ENCODE measurements around the gene HAGH. TPM values are rescaled to one million over a fixed set of nuclear protein-coding genes. Genes with fewer than 3 reads are reported as not detected.
A peak's percentile ranks its signal among the peaks of the same experiment; 100 is the strongest.

HAGH gene
- total and polyA plus RNA-seq, 4 experiments from 2014 or later: 54.3 to 77.8 (median 68.5) TPM

DNA sequence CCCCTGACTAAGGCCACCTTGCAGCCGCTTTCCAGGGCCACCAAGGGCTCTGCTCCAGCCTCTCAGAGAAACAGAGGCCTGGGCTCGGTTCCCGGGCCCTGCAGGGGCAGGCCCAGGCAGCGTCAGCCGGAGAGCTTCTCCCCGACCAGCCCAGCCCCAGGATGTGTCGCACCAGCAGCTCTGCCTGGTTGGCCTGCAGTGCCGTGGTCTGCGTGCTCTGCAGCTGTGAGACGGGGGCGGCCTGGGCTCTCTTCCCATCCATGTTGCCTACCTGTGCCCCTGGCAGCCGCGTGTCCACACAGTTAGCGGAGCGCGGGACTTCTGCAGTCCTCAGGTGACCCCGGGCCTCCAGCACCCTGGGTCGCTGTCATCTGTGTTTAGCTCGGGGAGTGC lies 37.9 kb downstream of the HAGH start:
- intact Hi-C loops (cut with micrococcal nuclease): no loop called here
- Histone ChIP-seq H3K27me3 (ENCODE audit: insufficient read depth, low read length) (no peaks in the 10 kb centered on the region), H3K9me3 (ENCODE audit: control insufficient read depth in 1 of 2, low read length in 2 of 2) (no peaks in the 10 kb centered on the region), H3K27ac (ENCODE audit: low read depth, low read length) (no peak overlapping the region), H3K36me3 (ENCODE audit: insufficient read depth, low read length) (peaks cover 13% of the 10 kb centered on the region), H3K4me1 (ENCODE audit: insufficient read depth, low read length) (peaks cover 21% of the 10 kb centered on the region), H3K4me3 (ENCODE audit: low read length in 2 of 2) (no peak overlapping the region)
- H3K27me3 Mint-ChIP-seq: no peaks in the 10 kb centered on the region
- CTCF ChIA-PET (ENCODE audit: partially characterized antibody): no interaction called here
- H3K27ac Mint-ChIP-seq: peak overlapping the region in 1 of 7 donors; percentile 85
- H3K9me3 Mint-ChIP-seq: no peaks in the 10 kb centered on the region
- POLR2A ChIA-PET (ENCODE audit: partially characterized antibody): no interaction called here
- peaks cover 4 to 9% of the 10 kb centered on the region in 2 donors for H3K36me3 Mint-ChIP-seq
- DNase-seq: peak in 1 of 5 donors; percentile 17
- H3K4me1 Mint-ChIP-seq: peaks cover 2 to 21% (median 8%) of the 10 kb centered on the region in 4 donors
- H3K4me3 Mint-ChIP-seq: no peak overlapping the region

DNA sequence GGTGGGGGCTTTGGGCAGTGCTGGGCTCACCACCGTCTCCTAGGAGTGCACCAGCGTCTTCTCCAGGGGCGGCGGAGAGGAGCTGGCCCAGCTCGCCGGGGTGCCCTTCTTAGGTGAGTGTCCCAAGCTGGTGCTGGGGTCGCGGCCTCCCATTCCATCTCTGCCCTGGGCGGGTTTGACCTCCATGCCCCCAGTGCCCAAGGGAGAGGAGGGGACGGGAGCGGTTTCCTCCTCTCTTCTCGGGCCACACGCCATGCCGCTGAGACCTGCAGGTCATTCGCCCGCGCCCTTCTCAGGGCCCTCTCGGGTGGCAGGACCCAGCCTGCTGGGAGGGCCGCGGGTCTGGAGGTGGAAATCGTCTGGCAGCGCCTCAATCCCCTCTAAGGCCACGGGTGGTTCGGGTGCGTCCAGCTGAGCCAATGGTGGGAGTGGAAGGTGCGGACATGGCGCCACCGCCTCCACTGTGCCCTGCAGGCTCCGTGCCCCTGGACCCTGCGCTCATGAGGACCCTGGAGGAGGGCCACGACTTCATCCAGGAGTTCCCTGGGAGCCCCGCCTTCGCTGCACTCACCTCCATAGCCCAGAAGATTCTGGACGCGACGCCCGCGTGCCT lies 38.4 kb downstream of the HAGH start:
- POLR2A ChIA-PET (ENCODE audit: partially characterized antibody): no interaction called here
- Histone ChIP-seq H3K36me3 (ENCODE audit: insufficient read depth, low read length) (peaks cover 13% of the 10 kb centered on the region), H3K27ac (ENCODE audit: low read depth, low read length) (no peak overlapping the region), H3K9me3 (ENCODE audit: control insufficient read depth in 1 of 2, low read length in 2 of 2) (no peaks in the 10 kb centered on the region), H3K4me1 (ENCODE audit: insufficient read depth, low read length) (peaks cover 25% of the 10 kb centered on the region), H3K27me3 (ENCODE audit: insufficient read depth, low read length) (no peaks in the 10 kb centered on the region), H3K4me3 (ENCODE audit: low read length in 2 of 2) (no peak overlapping the region)
- Mint-ChIP-seq H3K27me3 (no peaks in the 10 kb centered on the region), H3K36me3 (peaks cover 4 to 12% of the 10 kb centered on the region in 2 donors), H3K9me3 (no peaks in the 10 kb centered on the region), H3K27ac (no peak overlapping the region), H3K4me3 (no peak overlapping the region), H3K4me1 (peaks cover 5 to 26% (median 13%) of the 10 kb centered on the region in 4 donors)
- intact Hi-C loops (cut with micrococcal nuclease): no loop called here
- DNase-seq: peak in 1 of 5 donors; percentile 32
- CTCF ChIA-PET (ENCODE audit: partially characterized antibody): interaction anchor here (1.2 kb wide), 1 partner anchor 35 kb away, joined by 3 read pairs; no protein-coding TSS in a partner anchor

DNA sequence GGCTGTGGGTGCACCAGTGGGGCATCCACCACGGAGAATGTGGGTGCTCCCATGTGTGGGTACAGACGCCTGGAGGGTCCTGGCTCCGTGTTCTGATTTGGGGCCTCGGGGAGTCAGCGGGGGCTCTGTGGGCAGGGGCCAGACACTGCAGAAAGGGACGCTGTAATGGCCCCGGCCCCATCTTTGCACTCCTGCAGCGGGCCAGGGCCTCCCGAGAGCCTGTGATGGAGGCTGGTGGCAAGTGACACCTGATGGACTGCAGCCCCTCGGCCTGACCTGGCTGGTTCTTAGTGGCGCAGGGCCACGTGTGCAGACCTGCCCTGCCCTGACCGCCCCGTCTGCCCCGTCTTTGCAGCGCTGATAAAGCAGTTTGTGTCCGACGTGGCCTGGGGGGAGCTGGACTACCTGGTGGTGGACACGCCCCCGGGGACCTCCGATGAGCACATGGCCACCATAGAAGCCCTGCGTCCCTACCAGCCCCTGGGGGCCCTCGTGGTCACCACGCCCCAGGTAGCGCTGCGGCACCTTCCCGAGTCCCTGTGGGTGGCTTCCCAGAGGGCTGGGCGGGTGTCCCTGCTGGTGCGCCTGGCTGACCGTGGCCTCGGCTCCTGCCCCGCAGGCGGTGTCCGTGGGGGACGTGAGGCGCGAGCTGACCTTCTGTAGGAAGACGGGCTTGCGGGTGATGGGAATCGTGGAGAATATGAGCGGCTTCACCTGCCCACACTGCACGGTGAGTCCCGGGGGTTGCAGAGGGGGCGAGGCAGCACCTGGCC lies 39.1 kb downstream of the HAGH start:
- CTCF ChIA-PET (ENCODE audit: partially characterized antibody): interaction anchor here (1.2 kb wide), 1 partner anchor 36 kb away, joined by 3 read pairs; no protein-coding TSS in a partner anchor
- H3K27ac ChIP-seq (ENCODE audit: low read depth, low read length): no peak overlapping the region
- peaks cover 25% of the 10 kb centered on the region for H3K4me1 ChIP-seq (ENCODE audit: insufficient read depth, low read length)
- Mint-ChIP-seq H3K36me3 (peaks cover 4 to 17% of the 10 kb centered on the region in 2 donors), H3K4me3 (no peak overlapping the region), H3K27me3 (no peaks in the 10 kb centered on the region), H3K9me3 (peaks cover 0 to 2% (median 0%) of the 10 kb centered on the region in 8 donors), H3K4me1 (peaks cover 7 to 28% (median 18%) of the 10 kb centered on the region in 4 donors), H3K27ac (no peak overlapping the region)
- H3K9me3 ChIP-seq (ENCODE audit: control insufficient read depth in 1 of 2, low read length in 2 of 2): no peaks in the 10 kb centered on the region
- peak in 1 of 5 donors; percentile 42 for DNase-seq
- intact Hi-C loops (cut with micrococcal nuclease): no loop called here
- no peaks in the 10 kb centered on the region for H3K27me3 ChIP-seq (ENCODE audit: insufficient read depth, low read length)
- peaks cover 13% of the 10 kb centered on the region for H3K36me3 ChIP-seq (ENCODE audit: insufficient read depth, low read length)
- H3K4me3 ChIP-seq (ENCODE audit: low read length in 2 of 2): no peak overlapping the region
- POLR2A ChIA-PET (ENCODE audit: partially characterized antibody): no interaction called here

DNA sequence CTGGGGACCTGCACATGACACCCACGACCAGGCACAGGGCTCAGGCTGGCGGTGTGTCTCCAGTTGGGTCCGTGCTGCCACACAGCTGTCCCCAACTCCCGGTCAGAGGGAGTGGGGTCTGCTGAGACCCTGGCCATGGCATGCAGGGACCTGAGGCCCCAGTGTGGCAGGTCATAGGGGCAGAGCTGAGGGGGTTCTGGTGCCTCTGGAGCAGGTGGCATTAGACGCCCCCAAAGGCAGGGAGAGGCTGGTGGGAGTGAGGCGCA lies 39.6 kb downstream of the HAGH start:
- H3K4me3 ChIP-seq (ENCODE audit: low read length in 2 of 2): no peak overlapping the region
- H3K27me3 ChIP-seq (ENCODE audit: insufficient read depth, low read length): no peaks in the 10 kb centered on the region
- no peaks in the 10 kb centered on the region for H3K27me3 Mint-ChIP-seq
- peaks cover 25% of the 10 kb centered on the region for H3K4me1 ChIP-seq (ENCODE audit: insufficient read depth, low read length)
- no peaks in the 10 kb centered on the region for H3K9me3 ChIP-seq (ENCODE audit: control insufficient read depth in 1 of 2, low read length in 2 of 2)
- ChIA-PET CTCF (ENCODE audit: partially characterized antibody) (interaction anchor here (1.2 kb wide), 1 partner anchor 36 kb away, joined by 3 read pairs; no protein-coding TSS in a partner anchor), POLR2A (ENCODE audit: partially characterized antibody) (no interaction called here)
- no peak overlapping the region for H3K4me3 Mint-ChIP-seq
- H3K36me3 Mint-ChIP-seq: peaks cover 4 to 19% of the 10 kb centered on the region in 2 donors
- H3K9me3 Mint-ChIP-seq: peaks cover 0 to 3% (median 0%) of the 10 kb centered on the region in 8 donors
- DNase-seq: no peak
- H3K36me3 ChIP-seq (ENCODE audit: insufficient read depth, low read length): peaks cover 13% of the 10 kb centered on the region
- intact Hi-C loops (cut with micrococcal nuclease): no loop called here
- no peak overlapping the region for H3K27ac Mint-ChIP-seq
- peaks cover 7 to 29% (median 19%) of the 10 kb centered on the region in 4 donors for H3K4me1 Mint-ChIP-seq
- H3K27ac ChIP-seq (ENCODE audit: low read depth, low read length): no peak overlapping the region

- peaks cover 28% of the 10 kb centered on the region for H3K4me1 ChIP-seq (ENCODE audit: insufficient read depth, low read length)
- Mint-ChIP-seq H3K27me3 (no peaks in the 10 kb centered on the region), H3K27ac (no peak overlapping the region), H3K4me3 (no peak overlapping the region), H3K36me3 (peaks cover 4 to 22% of the 10 kb centered on the region in 2 donors), H3K9me3 (peaks cover 0 to 3% (median 0%) of the 10 kb centered on the region in 8 donors), H3K4me1 (peaks cover 11 to 35% (median 23%) of the 10 kb centered on the region in 4 donors)
- no peak overlapping the region for H3K4me3 ChIP-seq (ENCODE audit: low read length in 2 of 2)
- H3K27ac ChIP-seq (ENCODE audit: low read depth, low read length): no peak overlapping the region
- intact Hi-C loops (cut with micrococcal nuclease): no loop called here
- DNase-seq: peak in 1 of 5 donors; percentile 33
- peaks cover 13% of the 10 kb centered on the region for H3K36me3 ChIP-seq (ENCODE audit: insufficient read depth, low read length)
- ChIA-PET POLR2A (ENCODE audit: partially characterized antibody) (no interaction called here), CTCF (ENCODE audit: partially characterized antibody) (no interaction called here)
- no peaks in the 10 kb centered on the region for H3K27me3 ChIP-seq (ENCODE audit: insufficient read depth, low read length)
- no peaks in the 10 kb centered on the region for H3K9me3 ChIP-seq (ENCODE audit: control insufficient read depth in 1 of 2, low read length in 2 of 2)
Observed at GRCh38 chr16:1786242-1787055, 40.2 kb downstream of the HAGH start.

DNA sequence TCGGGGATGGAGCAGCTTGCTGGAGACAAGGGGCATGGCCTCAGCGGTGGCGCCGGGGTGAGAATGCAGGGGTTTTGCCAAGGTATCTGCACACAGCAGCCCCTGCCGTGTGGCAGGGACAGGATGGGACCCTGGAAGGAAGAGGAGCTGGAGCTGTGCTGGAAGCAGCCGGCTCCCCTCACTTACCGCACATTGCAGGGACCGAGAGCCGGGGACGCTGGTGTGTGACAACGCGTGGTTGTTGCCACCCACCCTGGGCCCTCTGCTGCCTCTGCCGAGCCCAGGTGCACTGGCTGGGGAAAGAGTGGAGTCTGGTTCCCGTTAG lies 40.8 kb downstream of the HAGH start:
- intact Hi-C loops (cut with micrococcal nuclease): no loop called here
- H3K27ac Mint-ChIP-seq: no peak overlapping the region

More for the DNA sequence above, 40.8 kb downstream of the HAGH start:
- H3K4me3 Mint-ChIP-seq: no peak overlapping the region
- Histone ChIP-seq H3K4me3 (ENCODE audit: low read length in 2 of 2) (no peak overlapping the region), H3K27ac (ENCODE audit: low read depth, low read length) (no peak overlapping the region), H3K4me1 (ENCODE audit: insufficient read depth, low read length) (peaks cover 34% of the 10 kb centered on the region), H3K9me3 (ENCODE audit: control insufficient read depth in 1 of 2, low read length in 2 of 2) (no peaks in the 10 kb centered on the region), H3K27me3 (ENCODE audit: insufficient read depth, low read length) (no peaks in the 10 kb centered on the region), H3K36me3 (ENCODE audit: insufficient read depth, low read length) (peaks cover 16% of the 10 kb centered on the region)
- H3K36me3 Mint-ChIP-seq: peaks cover 4 to 22% of the 10 kb centered on the region in 2 donors
- peaks cover 13 to 41% (median 28%) of the 10 kb centered on the region in 4 donors for H3K4me1 Mint-ChIP-seq
- ChIA-PET POLR2A (ENCODE audit: partially characterized antibody) (interaction anchor here (1.7 kb wide), 1 partner anchor 80 kb away, joined by 5 read pairs; the partner anchor contains the start of gene MAPK8IP3), CTCF (ENCODE audit: partially characterized antibody) (no interaction called here)
- peaks cover 0 to 3% (median 0%) of the 10 kb centered on the region in 8 donors for H3K9me3 Mint-ChIP-seq
- peak in 1 of 5 donors; percentile 28 for DNase-seq
- no peaks in the 10 kb centered on the region for H3K27me3 Mint-ChIP-seq
